Measurements from ENCODE around the gene KPNA2.

KPNA2 gene

DNA sequence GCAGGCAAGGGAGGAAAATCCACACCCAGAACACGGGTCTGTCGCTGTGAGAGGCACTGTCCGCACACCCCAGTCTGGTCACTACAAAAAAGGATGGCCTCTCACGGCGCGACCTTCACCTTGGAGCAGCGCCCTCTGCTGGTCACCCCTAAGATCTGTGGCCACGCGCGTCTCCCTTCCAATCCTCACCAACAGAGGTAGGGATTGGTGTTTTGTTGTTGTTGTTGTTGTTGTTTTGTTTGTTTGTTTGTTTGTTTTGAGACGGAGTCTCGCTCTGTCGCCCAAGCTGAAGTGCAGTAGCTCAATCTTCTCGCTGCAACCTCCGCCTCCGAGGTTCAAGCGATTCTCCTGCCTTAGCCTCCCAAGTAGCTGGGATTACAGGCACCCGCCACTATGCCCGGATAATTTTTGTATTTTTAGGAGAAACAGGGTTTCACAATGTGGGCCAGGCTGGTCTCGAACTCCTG is 24.3 kb upstream of the KPNA2 start:
- H3K4me2 ChIP-seq (ENCODE audit: low read depth, low read length, poor library complexity, severe bottlenecking): no peak overlapping the region
- H3K9ac ChIP-seq (ENCODE audit: low read depth, low read length, poor library complexity, severe bottlenecking): no peak overlapping the region

DNA sequence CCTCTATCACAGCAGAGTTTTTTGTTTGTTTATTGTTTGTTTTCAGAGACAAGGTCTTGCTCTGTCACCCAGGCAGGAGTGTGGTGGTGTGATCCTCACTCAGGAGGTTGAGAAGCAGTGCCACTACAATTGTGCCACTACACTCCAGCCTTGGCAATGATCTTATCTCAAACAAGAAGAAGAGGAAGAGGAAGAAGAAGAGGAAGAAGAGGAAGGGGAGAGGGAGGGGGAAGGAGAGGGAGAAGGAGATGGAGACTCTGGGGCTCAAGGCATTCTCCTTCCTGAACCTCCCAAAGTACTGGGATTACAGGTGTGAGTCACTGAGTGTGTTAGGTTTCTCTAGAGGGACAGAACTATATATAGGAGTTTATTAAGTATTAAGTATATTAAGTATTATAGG is 22.1 kb upstream of the KPNA2 start:
- TF ChIP-seq EZH2phosphoT487 (IDR thresholded peaks at IDR 0.05; ENCODE audit: borderline replicate concordance): no peak
- TF ChIP-seq, protein P1, sequence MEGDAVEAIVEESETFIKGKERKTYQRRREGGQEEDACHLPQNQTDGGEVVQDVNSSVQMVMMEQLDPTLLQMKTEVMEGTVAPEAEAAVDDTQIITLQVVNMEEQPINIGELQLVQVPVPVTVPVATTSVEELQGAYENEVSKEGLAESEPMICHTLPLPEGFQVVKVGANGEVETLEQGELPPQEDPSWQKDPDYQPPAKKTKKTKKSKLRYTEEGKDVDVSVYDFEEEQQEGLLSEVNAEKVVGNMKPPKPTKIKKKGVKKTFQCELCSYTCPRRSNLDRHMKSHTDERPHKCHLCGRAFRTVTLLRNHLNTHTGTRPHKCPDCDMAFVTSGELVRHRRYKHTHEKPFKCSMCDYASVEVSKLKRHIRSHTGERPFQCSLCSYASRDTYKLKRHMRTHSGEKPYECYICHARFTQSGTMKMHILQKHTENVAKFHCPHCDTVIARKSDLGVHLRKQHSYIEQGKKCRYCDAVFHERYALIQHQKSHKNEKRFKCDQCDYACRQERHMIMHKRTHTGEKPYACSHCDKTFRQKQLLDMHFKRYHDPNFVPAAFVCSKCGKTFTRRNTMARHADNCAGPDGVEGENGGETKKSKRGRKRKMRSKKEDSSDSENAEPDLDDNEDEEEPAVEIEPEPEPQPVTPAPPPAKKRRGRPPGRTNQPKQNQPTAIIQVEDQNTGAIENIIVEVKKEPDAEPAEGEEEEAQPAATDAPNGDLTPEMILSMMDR (conservative IDR thresholded peaks at IDR 0.05; ENCODE audit: low read length): no peak
- no peaks in the 10 kb centered on the region for H3K27me3 ChIP-seq (ENCODE audit: insufficient read depth, low read length, poor library complexity, severe bottlenecking)
- H3K9ac ChIP-seq (ENCODE audit: low read depth, low read length, poor library complexity, severe bottlenecking): no peak overlapping the region
- H2AFZ ChIP-seq (ENCODE audit: low read length): no peak overlapping the region
- H3K9me3 ChIP-seq (ENCODE audit: insufficient read depth, low read depth, low read length): no peaks in the 10 kb centered on the region
- no peaks in the 10 kb centered on the region for H3K4me1 ChIP-seq (ENCODE audit: insufficient read depth, low read length, poor library complexity, severe bottlenecking)
- H4K20me1 ChIP-seq (ENCODE audit: insufficient read depth, low read length, poor library complexity, severe bottlenecking): no peaks in the 10 kb centered on the region
- no peaks in the 10 kb centered on the region for H3K9me2 ChIP-seq (replicated peaks; ENCODE audit: low read depth, low read length)
- no peaks in the 10 kb centered on the region for H3F3A ChIP-seq (ENCODE audit: low read depth)
- no peaks in the 10 kb centered on the region for H3K36me3 ChIP-seq (ENCODE audit: insufficient read depth, low read length)
- no peaks in the 10 kb centered on the region for H3K79me2 ChIP-seq (ENCODE audit: insufficient read depth, low read length)
- H3K4me2 ChIP-seq (ENCODE audit: low read depth, low read length, poor library complexity, severe bottlenecking): no peak overlapping the region
- no peak overlapping the region for H3K4me3 ChIP-seq (ENCODE audit: low read length, poor library complexity, severe bottlenecking)

More for the DNA sequence above, 24.3 kb upstream of the KPNA2 start:
- no peaks in the 10 kb centered on the region for H3K79me2 ChIP-seq (ENCODE audit: insufficient read depth, low read length)
- no peaks in the 10 kb centered on the region for H3K9me3 ChIP-seq (ENCODE audit: insufficient read depth, low read depth, low read length)
- H2AFZ ChIP-seq (ENCODE audit: low read length): no peak overlapping the region
- no peaks in the 10 kb centered on the region for H3F3A ChIP-seq (ENCODE audit: low read depth)
- H3K36me3 ChIP-seq (ENCODE audit: insufficient read depth, low read length): no peaks in the 10 kb centered on the region
- no peaks in the 10 kb centered on the region for H4K20me1 ChIP-seq (ENCODE audit: insufficient read depth, low read length, poor library complexity, severe bottlenecking)
- H3K9me2 ChIP-seq (replicated peaks; ENCODE audit: low read depth, low read length): no peaks in the 10 kb centered on the region
- H3K4me1 ChIP-seq (ENCODE audit: insufficient read depth, low read length, poor library complexity, severe bottlenecking): no peaks in the 10 kb centered on the region
- TF ChIP-seq, protein P1 (conservative IDR thresholded peaks at IDR 0.05; ENCODE audit: low read length): peak; percentile 73
- no peak for TF ChIP-seq EZH2phosphoT487 (IDR thresholded peaks at IDR 0.05; ENCODE audit: borderline replicate concordance)
- no peak overlapping the region for H3K4me3 ChIP-seq (ENCODE audit: low read length, poor library complexity, severe bottlenecking)
- no peaks in the 10 kb centered on the region for H3K27me3 ChIP-seq (ENCODE audit: insufficient read depth, low read length, poor library complexity, severe bottlenecking)

DNA sequence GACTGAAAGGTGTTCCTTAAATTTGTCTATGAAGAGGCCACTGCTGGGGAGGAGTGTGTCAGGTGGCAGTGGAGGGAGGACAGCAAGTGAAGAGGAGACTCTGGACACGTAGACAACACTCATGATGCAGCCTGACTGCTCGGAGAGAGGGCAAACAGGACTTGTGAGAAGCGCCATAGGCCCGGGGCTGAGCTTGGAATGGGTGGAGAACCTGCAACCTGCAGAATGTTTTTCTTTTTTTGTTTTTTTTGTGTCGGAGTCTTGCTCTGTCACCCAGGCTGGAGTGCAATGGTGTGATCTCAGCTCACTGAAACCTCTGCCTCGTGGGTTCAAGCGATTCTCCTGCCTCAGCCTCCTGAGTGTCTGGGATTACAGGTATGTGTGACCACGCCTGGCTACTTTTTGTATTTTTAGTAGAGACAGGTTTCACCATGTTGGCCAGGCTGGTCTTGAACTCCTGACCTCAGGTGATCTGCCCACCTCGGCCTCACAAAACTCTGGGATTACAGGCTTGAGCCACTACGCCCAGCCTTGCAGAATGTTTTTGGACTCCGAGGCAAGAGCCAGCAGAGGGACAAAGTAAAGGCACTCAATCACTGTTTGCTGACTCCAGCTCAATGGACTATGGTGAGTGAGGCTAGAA is 20.3 kb upstream of the KPNA2 start:
- Histone ChIP-seq H3K4me1 (ENCODE audit: insufficient read depth, low read length, poor library complexity, severe bottlenecking) (peaks cover 7% of the 10 kb centered on the region), H3K27me3 (ENCODE audit: insufficient read depth, low read length, poor library complexity, severe bottlenecking) (no peaks in the 10 kb centered on the region), H3K9me2 (replicated peaks; ENCODE audit: low read depth, low read length) (no peaks in the 10 kb centered on the region), H3K9ac (ENCODE audit: low read depth, low read length, poor library complexity, severe bottlenecking) (no peak overlapping the region), H4K20me1 (ENCODE audit: insufficient read depth, low read length, poor library complexity, severe bottlenecking) (no peaks in the 10 kb centered on the region), H3K36me3 (ENCODE audit: insufficient read depth, low read length) (no peaks in the 10 kb centered on the region), H3K79me2 (ENCODE audit: insufficient read depth, low read length) (no peaks in the 10 kb centered on the region), H3F3A (ENCODE audit: low read depth) (no peaks in the 10 kb centered on the region), H2AFZ (ENCODE audit: low read length) (no peak overlapping the region), H3K9me3 (ENCODE audit: insufficient read depth, low read depth, low read length) (no peaks in the 10 kb centered on the region), H3K4me3 (ENCODE audit: low read length, poor library complexity, severe bottlenecking) (no peak overlapping the region), H3K4me2 (ENCODE audit: low read depth, low read length, poor library complexity, severe bottlenecking) (no peak overlapping the region)
- TF ChIP-seq EZH2phosphoT487 (IDR thresholded peaks at IDR 0.05; ENCODE audit: borderline replicate concordance): no peak
- TF ChIP-seq, protein P1 (conservative IDR thresholded peaks at IDR 0.05; ENCODE audit: low read length): no peak

Data from Loucy (cell line).